WTC11 (cell line): ENCODE data around the gene MROH9. TPM values are rescaled to one million over a fixed set of nuclear protein-coding genes. Genes with fewer than 3 reads are reported as not detected.

ENCODE experiments used
- ATAC-seq: fragments of 200-7000 bp; cut with Tn5 transposase; 2 replicates; pipeline ENCODE4 v1.10.0; 2021; ENCODE audit warnings: mild to moderate bottlenecking, moderate library complexity
- CTCF ChIA-PET: fragments of 300-600 bp; sonication (Branson Sonifier 250); formaldehyde crosslinking; loops from one replicate; lab custom pipeline; 2021; ENCODE audit warnings: antibody characterized with exemption; lab: Charles Lee
- POLR2A ChIA-PET: fragments of 350-600 bp; sonication (Branson Sonifier 250); formaldehyde crosslinking; loops from one replicate; lab custom pipeline; 2021; ENCODE audit warnings: antibody characterized with exemption; lab: Charles Lee
- DNase-seq: peaks from one replicate; pipeline ENCODE4 v3.0.0; 2021; ENCODE audit warnings: low spot score
- H3K27ac Mint-ChIP-seq: 2 replicates; pipeline ENCODE4 v1.8.0; 2021; ENCODE audit warnings: mixed read lengths
- H3K27me3 Mint-ChIP-seq: 2 replicates; pipeline ENCODE4 v1.8.0; 2021; ENCODE audit warnings: low read depth, mild to moderate bottlenecking, moderate library complexity, mixed read lengths
- H3K36me3 Mint-ChIP-seq: 2 replicates; pipeline ENCODE4 v1.8.0; 2021; ENCODE audit warnings: mixed read lengths
- H3K4me1 Mint-ChIP-seq: 2 replicates; pipeline ENCODE4 v1.8.0; 2022; ENCODE audit warnings: mixed read lengths
- H3K4me3 Mint-ChIP-seq: 2 replicates; pipeline ENCODE4 v1.8.0; 2021; ENCODE audit warnings: mild to moderate bottlenecking, moderate library complexity, mixed read lengths
- H3K9me3 Mint-ChIP-seq: 2 replicates; pipeline ENCODE4 v1.8.0; 2021; ENCODE audit warnings: mixed read lengths
- ATF6 ChIP-seq: sonication (generic); formaldehyde crosslinking; IDR thresholded peaks from 2 replicates; pipeline ENCODE4 v1.8.1; 2023; ENCODE audit warnings: mild to moderate bottlenecking, missing genetic modification reagents
- CREB1 ChIP-seq: sonication (generic); formaldehyde crosslinking; IDR thresholded peaks from 2 replicates; pipeline ENCODE4 v1.8.0; 2023; ENCODE audit warnings: mild to moderate bottlenecking, missing genetic modification reagents
- ELF4 ChIP-seq: sonication (generic); formaldehyde crosslinking; IDR thresholded peaks from 2 replicates; pipeline ENCODE4 v1.8.1; 2022; ENCODE audit warnings: low read depth, mild to moderate bottlenecking, moderate library complexity, missing genetic modification reagents
- ETV6 ChIP-seq: sonication (generic); formaldehyde crosslinking; IDR thresholded peaks from 2 replicates; pipeline ENCODE4 v1.8.1; 2022; ENCODE audit warnings: mild to moderate bottlenecking, missing genetic modification reagents
- FOXP1 ChIP-seq: sonication (generic); formaldehyde crosslinking; IDR thresholded peaks from 2 replicates; pipeline ENCODE4 v1.8.0; 2022; ENCODE audit warnings: missing genetic modification reagents, mild to moderate bottlenecking, moderate library complexity, borderline replicate concordance
- FOXP4 ChIP-seq: sonication (generic); formaldehyde crosslinking; IDR thresholded peaks from 2 replicates; pipeline ENCODE4 v1.8.0; 2022; ENCODE audit warnings: mild to moderate bottlenecking, missing genetic modification reagents
- GABPB1 ChIP-seq: sonication (generic); formaldehyde crosslinking; IDR thresholded peaks from 2 replicates; pipeline ENCODE4 v1.8.1; 2023; ENCODE audit warnings: mild to moderate bottlenecking, missing genetic modification reagents
- GTF2I ChIP-seq: fragments of 250-450 bp; sonication (Bioruptor Pico); conservative IDR thresholded peaks from 2 replicates; pipeline ENCODE4 v1.4.0; 2021; ENCODE audit warnings: mild to moderate bottlenecking
- MYBL2 ChIP-seq: sonication (generic); formaldehyde crosslinking; IDR thresholded peaks from 2 replicates; pipeline ENCODE4 v1.8.1; 2023; ENCODE audit warnings: mild to moderate bottlenecking, moderate library complexity, missing genetic modification reagents
- NR1H2 ChIP-seq: sonication (generic); formaldehyde crosslinking; IDR thresholded peaks from 2 replicates; pipeline ENCODE4 v1.9.0; 2021; ENCODE audit warnings: mild to moderate bottlenecking, moderate library complexity, missing genetic modification reagents
- OVOL2 ChIP-seq: fragments of 250-450 bp; sonication (Bioruptor Pico); IDR thresholded peaks from 2 replicates; pipeline ENCODE4 v1.9.0; 2021; ENCODE audit warnings: mild to moderate bottlenecking, borderline replicate concordance
- PRRX2 ChIP-seq: fragments of 250-450 bp; sonication (Bioruptor Pico); IDR thresholded peaks from 2 replicates; pipeline ENCODE4 v1.8.0; 2021; ENCODE audit warnings: mild to moderate bottlenecking
- RELA ChIP-seq: sonication (generic); formaldehyde crosslinking; IDR thresholded peaks from 2 replicates; pipeline ENCODE4 v1.8.1; 2022; ENCODE audit warnings: missing genetic modification reagents, mild to moderate bottlenecking, borderline replicate concordance
- TCF7 ChIP-seq: sonication (generic); formaldehyde crosslinking; IDR thresholded peaks from 2 replicates; pipeline ENCODE4 v1.8.0; 2022; ENCODE audit warnings: mild to moderate bottlenecking, low read depth, missing genetic modification reagents, moderate library complexity
- ZBTB21 ChIP-seq: sonication (generic); formaldehyde crosslinking; IDR thresholded peaks from 2 replicates; pipeline ENCODE4 v1.8.1; 2023; ENCODE audit warnings: mild to moderate bottlenecking, missing genetic modification reagents, borderline replicate concordance
- ZNF121 ChIP-seq: sonication (generic); formaldehyde crosslinking; IDR thresholded peaks from 2 replicates; pipeline ENCODE4 v1.8.0; 2023; ENCODE audit warnings: missing genetic modification reagents
- ZNF138 ChIP-seq: sonication (generic); formaldehyde crosslinking; conservative IDR thresholded peaks from 2 replicates; pipeline ENCODE4 v1.8.1; 2022; ENCODE audit warnings: mild to moderate bottlenecking, moderate library complexity, missing genetic modification reagents
- ZNF219 ChIP-seq: sonication (generic); formaldehyde crosslinking; IDR thresholded peaks from 2 replicates; pipeline ENCODE4 v1.8.0; 2023; ENCODE audit warnings: missing genetic modification reagents, mild to moderate bottlenecking, borderline replicate concordance
- ZNF416 ChIP-seq: fragments of 250-450 bp; sonication (Bioruptor Pico); IDR thresholded peaks from 2 replicates; pipeline ENCODE4 v1.9.0; 2021; ENCODE audit warnings: mild to moderate bottlenecking, inconsistent platforms
- total RNA-seq: library from RNA; stranded (reverse); gene quantifications from 3 replicates; pipeline ENCODE4 v1.2.3, GENCODE V29; 2021
- TF ChIP-seq, protein P1 (sequence below): sonication (generic); formaldehyde crosslinking; IDR thresholded peaks from 2 replicates; pipeline ENCODE4 v1.8.0; 2022; ENCODE audit warnings: mild to moderate bottlenecking, missing genetic modification reagents
- TF ChIP-seq, protein P2 (sequence below): sonication (generic); formaldehyde crosslinking; IDR thresholded peaks from 2 replicates; pipeline ENCODE4 v1.8.0; 2023; ENCODE audit warnings: mild to moderate bottlenecking, missing genetic modification reagents

MROH9 gene
- total RNA-seq, 1 experiment from 2014 or later, result not detected

DNA sequence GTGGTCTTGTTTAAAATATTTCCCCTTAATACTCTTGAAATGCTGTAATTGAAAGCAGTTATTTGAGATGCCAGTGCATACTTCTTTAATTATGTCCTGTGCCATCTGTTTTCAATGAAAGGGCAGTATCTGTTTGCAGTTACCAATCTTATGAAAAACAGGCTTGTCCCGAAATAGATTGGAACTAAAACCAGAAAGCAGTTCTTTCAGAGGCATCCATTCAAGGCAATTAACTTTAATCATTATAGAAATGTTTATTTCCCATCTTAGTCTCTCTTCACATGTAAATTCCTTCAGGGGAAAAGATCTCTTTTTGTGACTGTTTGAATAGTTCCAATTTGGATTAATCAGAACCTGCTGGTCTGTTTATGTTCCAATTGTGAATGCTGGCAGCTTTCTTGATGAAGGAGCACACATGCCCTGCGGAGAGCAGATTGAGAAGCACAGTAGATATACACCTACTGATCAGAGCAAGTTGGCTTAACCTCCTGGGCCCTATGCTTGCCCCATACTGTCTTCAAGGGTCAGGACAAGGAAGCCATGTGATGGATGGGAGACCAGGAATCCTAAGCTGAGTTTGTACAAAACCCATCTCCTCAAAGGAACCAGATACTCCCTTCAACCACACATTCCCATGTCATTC, 41.6 kb upstream of the MROH9 start (continued):
- TF ChIP-seq CREB1 (CRISPR knock-in tag), result no peak

- H3K4me1 Mint-ChIP-seq, result no peaks in the 10 kb centered on the region
- no peak overlapping the region for H3K27ac Mint-ChIP-seq
- no peak overlapping the region for H3K4me3 Mint-ChIP-seq
- POLR2A ChIA-PET, result no interaction called here
- TF ChIP-seq ZNF416 (CRISPR knock-in tag), result no peak
- no peak for TF ChIP-seq ZBTB21 (CRISPR knock-in tag)
- no peak for TF ChIP-seq ELF4 (CRISPR knock-in tag)
- TF ChIP-seq, protein P1, sequence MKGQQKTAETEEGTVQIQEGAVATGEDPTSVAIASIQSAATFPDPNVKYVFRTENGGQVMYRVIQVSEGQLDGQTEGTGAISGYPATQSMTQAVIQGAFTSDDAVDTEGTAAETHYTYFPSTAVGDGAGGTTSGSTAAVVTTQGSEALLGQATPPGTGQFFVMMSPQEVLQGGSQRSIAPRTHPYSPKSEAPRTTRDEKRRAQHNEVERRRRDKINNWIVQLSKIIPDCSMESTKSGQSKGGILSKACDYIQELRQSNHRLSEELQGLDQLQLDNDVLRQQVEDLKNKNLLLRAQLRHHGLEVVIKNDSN (CRISPR knock-in tag), result no peak
- no peak for TF ChIP-seq GABPB1 (CRISPR knock-in tag)
- TF ChIP-seq NR1H2, result no peak
- H3K9me3 Mint-ChIP-seq, result peaks cover 7% of the 10 kb centered on the region
- no peaks in the 10 kb centered on the region for H3K27me3 Mint-ChIP-seq
- no peak for DNase-seq
- no peaks in the 10 kb centered on the region for H3K36me3 Mint-ChIP-seq
- CTCF ChIA-PET, result no interaction called here
- no peak for ATAC-seq
Observed at GRCh38 chr1:170903961-170904360, 31.4 kb upstream of the MROH9 start.

GRCh38 chr1:170908942-170909341, 26.4 kb upstream of the MROH9 start:
- CTCF ChIA-PET, result interaction anchor here (1.4 to 2.3 kb wide), 2 partner anchors 19 to 21 kb away, joined by 5 read pairs; no protein-coding TSS in a partner anchor
- Mint-ChIP-seq H3K27me3 (no peaks in the 10 kb centered on the region), H3K9me3 (0 out of 2 replicates have a peak, but pooled peaks cover 2% of the 10 kb centered on the region), H3K27ac (no peak overlapping the region), H3K4me1 (no peaks in the 10 kb centered on the region), H3K36me3 (no peaks in the 10 kb centered on the region), H3K4me3 (no peak overlapping the region)
- DNase-seq (no peak), ATAC-seq (no peak)
- TF ChIP-seq ZNF219 (no peak), GTF2I (CRISPR knock-in tag) (no peak), CREB1 (CRISPR knock-in tag) (no peak), ZNF121 (CRISPR knock-in tag) (no peak), OVOL2 (CRISPR knock-in tag) (no peak), FOXP1 (CRISPR knock-in tag) (no peak)
- POLR2A ChIA-PET, result no interaction called here

- POLR2A ChIA-PET, result no interaction called here
- DNase-seq (no peak), ATAC-seq (no peak)
- H3K4me1 Mint-ChIP-seq, result no peaks in the 10 kb centered on the region
- no peak for TF ChIP-seq MYBL2 (CRISPR knock-in tag)
- TF ChIP-seq, protein P2, sequence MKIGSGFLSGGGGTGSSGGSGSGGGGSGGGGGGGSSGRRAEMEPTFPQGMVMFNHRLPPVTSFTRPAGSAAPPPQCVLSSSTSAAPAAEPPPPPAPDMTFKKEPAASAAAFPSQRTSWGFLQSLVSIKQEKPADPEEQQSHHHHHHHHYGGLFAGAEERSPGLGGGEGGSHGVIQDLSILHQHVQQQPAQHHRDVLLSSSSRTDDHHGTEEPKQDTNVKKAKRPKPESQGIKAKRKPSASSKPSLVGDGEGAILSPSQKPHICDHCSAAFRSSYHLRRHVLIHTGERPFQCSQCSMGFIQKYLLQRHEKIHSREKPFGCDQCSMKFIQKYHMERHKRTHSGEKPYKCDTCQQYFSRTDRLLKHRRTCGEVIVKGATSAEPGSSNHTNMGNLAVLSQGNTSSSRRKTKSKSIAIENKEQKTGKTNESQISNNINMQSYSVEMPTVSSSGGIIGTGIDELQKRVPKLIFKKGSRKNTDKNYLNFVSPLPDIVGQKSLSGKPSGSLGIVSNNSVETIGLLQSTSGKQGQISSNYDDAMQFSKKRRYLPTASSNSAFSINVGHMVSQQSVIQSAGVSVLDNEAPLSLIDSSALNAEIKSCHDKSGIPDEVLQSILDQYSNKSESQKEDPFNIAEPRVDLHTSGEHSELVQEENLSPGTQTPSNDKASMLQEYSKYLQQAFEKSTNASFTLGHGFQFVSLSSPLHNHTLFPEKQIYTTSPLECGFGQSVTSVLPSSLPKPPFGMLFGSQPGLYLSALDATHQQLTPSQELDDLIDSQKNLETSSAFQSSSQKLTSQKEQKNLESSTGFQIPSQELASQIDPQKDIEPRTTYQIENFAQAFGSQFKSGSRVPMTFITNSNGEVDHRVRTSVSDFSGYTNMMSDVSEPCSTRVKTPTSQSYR (CRISPR knock-in tag), result no peak
- no peak for TF ChIP-seq TCF7 (CRISPR knock-in tag)
- H3K27ac Mint-ChIP-seq, result no peak overlapping the region
- H3K4me3 Mint-ChIP-seq, result no peak overlapping the region
- CTCF ChIA-PET, result no interaction called here
- no peaks in the 10 kb centered on the region for H3K36me3 Mint-ChIP-seq
- H3K9me3 Mint-ChIP-seq, result 0 out of 2 replicates have a peak, but pooled peaks cover 2% of the 10 kb centered on the region
- H3K27me3 Mint-ChIP-seq, result no peaks in the 10 kb centered on the region
Observed at GRCh38 chr1:170910273-170910672, 25.1 kb upstream of the MROH9 start.

GRCh38 chr1:170917373-170917772, 18.0 kb upstream of the MROH9 start:
- ATAC-seq (no peak), DNase-seq (no peak)
- TF ChIP-seq ATF6, result no peak
- TF ChIP-seq ETV6 (CRISPR knock-in tag), result no peak
- no peak for TF ChIP-seq GABPB1 (CRISPR knock-in tag)
- no peak for TF ChIP-seq RELA
- TF ChIP-seq OVOL2 (CRISPR knock-in tag), result no peak
- no peak for TF ChIP-seq FOXP4 (CRISPR knock-in tag)
- no peak for TF ChIP-seq PRRX2 (CRISPR knock-in tag)
- TF ChIP-seq ZNF138 (CRISPR knock-in tag), result no peak
- ChIA-PET POLR2A (no interaction called here), CTCF (interaction anchor here (1.2 to 1.4 kb wide), 2 partner anchors 10 to 13 kb away, joined by 3 to 4 read pairs; no protein-coding TSS in a partner anchor)
- peaks cover 8% of the 10 kb centered on the region for H3K36me3 Mint-ChIP-seq
- H3K27ac Mint-ChIP-seq, result no peak overlapping the region
- peaks cover 35% of the 10 kb centered on the region for H3K9me3 Mint-ChIP-seq
- H3K4me1 Mint-ChIP-seq, result no peaks in the 10 kb centered on the region
- no peaks in the 10 kb centered on the region for H3K27me3 Mint-ChIP-seq
- no peak overlapping the region for H3K4me3 Mint-ChIP-seq
